ENCODE results near the gene USP33. TPM values are rescaled to one million over a fixed set of nuclear protein-coding genes. Genes with fewer than 3 reads are reported as not detected.

USP33 gene
- total and polyA plus RNA-seq, 10 of the 15 experiments (the other 5 are each of a cell fraction or from before 2014, with no cell fraction given) = 13.1 to 49.9 (median 32.2) TPM

DNA sequence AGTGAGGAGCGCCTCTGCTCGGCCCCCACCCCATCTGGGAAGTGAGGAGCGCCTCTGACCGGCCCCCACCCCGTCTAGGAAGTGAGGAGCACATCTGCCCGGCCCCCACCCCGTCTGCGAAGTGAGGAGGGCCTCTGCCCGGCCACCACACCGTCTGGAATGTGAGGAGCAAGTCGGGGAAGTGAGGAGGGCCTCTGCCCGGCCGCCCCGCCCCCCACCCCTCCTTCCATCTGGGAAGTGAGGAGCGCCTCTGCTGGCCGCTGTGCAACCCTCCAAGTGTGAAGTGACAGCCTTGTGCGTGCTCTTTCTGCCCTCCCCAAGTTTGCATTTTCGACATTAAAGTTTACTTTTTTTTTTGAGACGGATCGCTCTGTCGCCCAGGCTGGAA, 72.1 kb downstream of the USP33 start (continued):
- TF ChIP-seq BACH1 (IDR thresholded peaks at IDR 0.05; ENCODE audit: borderline replicate concordance) (no peak), ZNF207 (IDR thresholded peaks at IDR 0.05; ENCODE audit: borderline replicate concordance) (no peak)
- TF ChIP-seq, protein P1, sequence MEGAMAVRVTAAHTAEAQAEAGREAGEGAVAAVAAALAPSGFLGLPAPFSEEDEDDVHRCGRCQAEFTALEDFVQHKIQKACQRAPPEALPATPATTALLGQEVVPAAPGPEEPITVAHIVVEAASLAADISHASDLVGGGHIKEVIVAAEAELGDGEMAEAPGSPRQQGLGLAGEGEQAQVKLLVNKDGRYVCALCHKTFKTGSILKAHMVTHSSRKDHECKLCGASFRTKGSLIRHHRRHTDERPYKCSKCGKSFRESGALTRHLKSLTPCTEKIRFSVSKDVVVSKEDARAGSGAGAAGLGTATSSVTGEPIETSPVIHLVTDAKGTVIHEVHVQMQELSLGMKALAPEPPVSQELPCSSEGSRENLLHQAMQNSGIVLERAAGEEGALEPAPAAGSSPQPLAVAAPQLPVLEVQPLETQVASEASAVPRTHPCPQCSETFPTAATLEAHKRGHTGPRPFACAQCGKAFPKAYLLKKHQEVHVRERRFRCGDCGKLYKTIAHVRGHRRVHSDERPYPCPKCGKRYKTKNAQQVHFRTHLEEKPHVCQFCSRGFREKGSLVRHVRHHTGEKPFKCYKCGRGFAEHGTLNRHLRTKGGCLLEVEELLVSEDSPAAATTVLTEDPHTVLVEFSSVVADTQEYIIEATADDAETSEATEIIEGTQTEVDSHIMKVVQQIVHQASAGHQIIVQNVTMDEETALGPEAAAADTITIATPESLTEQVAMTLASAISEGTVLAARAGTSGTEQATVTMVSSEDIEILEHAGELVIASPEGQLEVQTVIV (IDR thresholded peaks at IDR 0.05; ENCODE audit: borderline replicate concordance, partially characterized antibody) = no peak
- TF ChIP-seq, protein P2, sequence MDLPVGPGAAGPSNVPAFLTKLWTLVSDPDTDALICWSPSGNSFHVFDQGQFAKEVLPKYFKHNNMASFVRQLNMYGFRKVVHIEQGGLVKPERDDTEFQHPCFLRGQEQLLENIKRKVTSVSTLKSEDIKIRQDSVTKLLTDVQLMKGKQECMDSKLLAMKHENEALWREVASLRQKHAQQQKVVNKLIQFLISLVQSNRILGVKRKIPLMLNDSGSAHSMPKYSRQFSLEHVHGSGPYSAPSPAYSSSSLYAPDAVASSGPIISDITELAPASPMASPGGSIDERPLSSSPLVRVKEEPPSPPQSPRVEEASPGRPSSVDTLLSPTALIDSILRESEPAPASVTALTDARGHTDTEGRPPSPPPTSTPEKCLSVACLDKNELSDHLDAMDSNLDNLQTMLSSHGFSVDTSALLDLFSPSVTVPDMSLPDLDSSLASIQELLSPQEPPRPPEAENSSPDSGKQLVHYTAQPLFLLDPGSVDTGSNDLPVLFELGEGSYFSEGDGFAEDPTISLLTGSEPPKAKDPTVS (IDR thresholded peaks at IDR 0.05; ENCODE audit: low read depth, low read length) = no peak
- TF ChIP-seq, protein P3, sequence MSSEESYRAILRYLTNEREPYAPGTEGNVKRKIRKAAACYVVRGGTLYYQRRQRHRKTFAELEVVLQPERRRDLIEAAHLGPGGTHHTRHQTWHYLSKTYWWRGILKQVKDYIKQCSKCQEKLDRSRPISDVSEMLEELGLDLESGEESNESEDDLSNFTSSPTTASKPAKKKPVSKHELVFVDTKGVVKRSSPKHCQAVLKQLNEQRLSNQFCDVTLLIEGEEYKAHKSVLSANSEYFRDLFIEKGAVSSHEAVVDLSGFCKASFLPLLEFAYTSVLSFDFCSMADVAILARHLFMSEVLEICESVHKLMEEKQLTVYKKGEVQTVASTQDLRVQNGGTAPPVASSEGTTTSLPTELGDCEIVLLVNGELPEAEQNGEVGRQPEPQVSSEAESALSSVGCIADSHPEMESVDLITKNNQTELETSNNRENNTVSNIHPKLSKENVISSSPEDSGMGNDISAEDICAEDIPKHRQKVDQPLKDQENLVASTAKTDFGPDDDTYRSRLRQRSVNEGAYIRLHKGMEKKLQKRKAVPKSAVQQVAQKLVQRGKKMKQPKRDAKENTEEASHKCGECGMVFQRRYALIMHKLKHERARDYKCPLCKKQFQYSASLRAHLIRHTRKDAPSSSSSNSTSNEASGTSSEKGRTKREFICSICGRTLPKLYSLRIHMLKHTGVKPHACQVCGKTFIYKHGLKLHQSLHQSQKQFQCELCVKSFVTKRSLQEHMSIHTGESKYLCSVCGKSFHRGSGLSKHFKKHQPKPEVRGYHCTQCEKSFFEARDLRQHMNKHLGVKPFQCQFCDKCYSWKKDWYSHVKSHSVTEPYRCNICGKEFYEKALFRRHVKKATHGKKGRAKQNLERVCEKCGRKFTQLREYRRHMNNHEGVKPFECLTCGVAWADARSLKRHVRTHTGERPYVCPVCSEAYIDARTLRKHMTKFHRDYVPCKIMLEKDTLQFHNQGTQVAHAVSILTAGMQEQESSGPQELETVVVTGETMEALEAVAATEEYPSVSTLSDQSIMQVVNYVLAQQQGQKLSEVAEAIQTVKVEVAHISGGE (CRISPR knock-in tag; IDR thresholded peaks at IDR 0.05) = no peak

Measured in GM12878 (cell line).